ENCODE measurements around the gene ARMH2. TPM values are rescaled to one million over a fixed set of nuclear protein-coding genes. Genes with fewer than 3 reads are reported as not detected.

Gene ARMH2
- total and polyA plus RNA-seq, 9 of the 15 experiments (the other 6 are each of a cell fraction or from before 2014, with no cell fraction given): not detected

DNA sequence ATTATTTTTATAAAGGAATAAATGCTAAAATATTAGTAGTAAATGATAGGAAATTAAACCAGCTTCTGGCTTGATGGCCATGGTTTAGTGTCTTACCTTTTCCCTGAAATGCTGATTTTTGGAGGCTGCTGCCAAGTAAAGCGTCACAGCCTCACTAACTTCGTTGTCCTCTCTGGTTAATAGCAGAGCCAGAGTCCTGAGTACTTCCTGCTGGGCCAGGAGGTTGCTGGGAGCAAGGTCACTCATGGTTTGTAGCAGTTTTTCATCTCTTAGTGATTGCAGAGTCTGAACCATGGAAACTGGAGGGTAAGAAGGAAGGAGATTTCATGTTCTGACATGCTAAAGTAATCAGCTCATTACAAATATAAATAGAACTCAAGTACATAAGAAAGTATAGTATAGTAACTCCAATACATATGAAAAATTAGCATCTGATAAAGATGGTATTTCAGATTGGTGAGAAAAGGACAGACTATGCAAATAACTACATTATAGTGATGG is 26.5 kb upstream of the ARMH2 start:
- Histone ChIP-seq H2AFZ (ENCODE audit: low read depth, low read length) (no peak overlapping the region), H3K9me3 (replicated peaks; ENCODE audit: control insufficient read depth, insufficient read depth, low read depth, low read length) (no peaks in the 10 kb centered on the region), H3K9ac (ENCODE audit: insufficient read depth in 1 of 2, low read depth in 2 of 2, low read length in 2 of 2) (no peak overlapping the region), H3K4me3 (no peak overlapping the region), H4K20me1 (replicated peaks; ENCODE audit: control insufficient read depth, insufficient read depth, low read length) (no peaks in the 10 kb centered on the region), H3K9me1 (ENCODE audit: control insufficient read depth, insufficient read depth, low read length) (no peaks in the 10 kb centered on the region), H3K79me2 (ENCODE audit: control insufficient read depth, insufficient read depth, low read length) (no peaks in the 10 kb centered on the region), H3K4me2 (ENCODE audit: insufficient read depth, low read length) (no peak overlapping the region), H3K27ac (ENCODE audit: extremely low read depth, low read depth, low read length) (no peak overlapping the region), H3K4me1 (replicated peaks in 1 of 2; ENCODE audit: control insufficient read depth in 2 of 2, insufficient read depth in 2 of 2, low read length in 2 of 2) (no peaks in the 10 kb centered on the region), H3K36me3 (ENCODE audit: control insufficient read depth, insufficient read depth, low read length) (no peaks in the 10 kb centered on the region), H3K27me3 (ENCODE audit: control insufficient read depth in 2 of 2, insufficient read depth in 2 of 2, low read length in 2 of 2) (peaks cover 13 to 14% of the 10 kb centered on the region in 2 experiments; a peak in 4 of 5 replicates)
- no TSS peak for BruUV-seq (replicated peaks)
- FAIRE-seq (no peak), ATAC-seq (no peak), DNase-seq (ENCODE audit: extremely low read depth in 1 of 4, low spot score in 3 of 4) (no peak)
- no peak for TF ChIP-seq ERF (CRISPR knock-in tag; IDR thresholded peaks at IDR 0.05)
- TF ChIP-seq, protein P1, sequence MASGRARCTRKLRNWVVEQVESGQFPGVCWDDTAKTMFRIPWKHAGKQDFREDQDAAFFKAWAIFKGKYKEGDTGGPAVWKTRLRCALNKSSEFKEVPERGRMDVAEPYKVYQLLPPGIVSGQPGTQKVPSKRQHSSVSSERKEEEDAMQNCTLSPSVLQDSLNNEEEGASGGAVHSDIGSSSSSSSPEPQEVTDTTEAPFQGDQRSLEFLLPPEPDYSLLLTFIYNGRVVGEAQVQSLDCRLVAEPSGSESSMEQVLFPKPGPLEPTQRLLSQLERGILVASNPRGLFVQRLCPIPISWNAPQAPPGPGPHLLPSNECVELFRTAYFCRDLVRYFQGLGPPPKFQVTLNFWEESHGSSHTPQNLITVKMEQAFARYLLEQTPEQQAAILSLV (tag; IDR thresholded peaks at IDR 0.05): no peak
- TF ChIP-seq, protein P2, sequence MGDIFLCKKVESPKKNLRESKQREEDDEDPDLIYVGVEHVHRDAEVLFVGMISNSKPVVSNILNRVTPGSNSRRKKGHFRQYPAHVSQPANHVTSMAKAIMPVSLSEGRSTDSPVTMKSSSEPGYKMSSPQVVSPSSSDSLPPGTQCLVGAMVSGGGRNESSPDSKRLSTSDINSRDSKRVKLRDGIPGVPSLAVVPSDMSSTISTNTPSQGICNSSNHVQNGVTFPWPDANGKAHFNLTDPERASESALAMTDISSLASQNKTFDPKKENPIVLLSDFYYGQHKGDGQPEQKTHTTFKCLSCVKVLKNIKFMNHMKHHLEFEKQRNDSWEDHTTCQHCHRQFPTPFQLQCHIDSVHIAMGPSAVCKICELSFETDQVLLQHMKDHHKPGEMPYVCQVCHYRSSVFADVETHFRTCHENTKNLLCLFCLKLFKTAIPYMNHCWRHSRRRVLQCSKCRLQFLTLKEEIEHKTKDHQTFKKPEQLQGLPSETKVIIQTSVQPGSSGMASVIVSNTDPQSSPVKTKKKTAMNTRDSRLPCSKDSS (IDR thresholded peaks at IDR 0.05; ENCODE audit: low read depth, partially characterized antibody): no peak
- CTCF ChIA-PET (ENCODE audit: low intra/inter-chr PET ratio): no interaction called here
- in situ Hi-C loops (cut with MboI): no loop called here
- POLR2A ChIA-PET: interaction anchor here (1.5 kb wide), 1 partner anchor 17 kb away, joined by 3 read pairs; no protein-coding TSS in a partner anchor
- 0% methylated on average over 2 of the region's 2 CpGs for WGBS (ENCODE audit: insufficient coverage, low coverage, missing lambda C conversion rate)
- intact Hi-C loops (cut with micrococcal nuclease): no loop called here

Measured in K562 (cell line).